Activated CD8-positive, alpha-beta memory T cell treated with anti-CD3 and anti-CD28 coated beads, Interleukin-2, amount 10 ng/mL, durations not matched to agents 7 days and 5 days (primary cell): Measurements from ENCODE around the gene TAF5L. TPM values are rescaled to one million over a fixed set of nuclear protein-coding genes. Genes with fewer than 3 reads are reported as not detected.
A peak's percentile ranks its signal among the peaks of the same experiment; 100 is the strongest.

Source experiments
- ATAC-seq: fragments of 150-1000 bp; cut with Tn5 transposase; one replicate; pipeline ENCODE4 v1.10.0; 2021; ENCODE audit warnings: moderate library complexity
- CTCF ChIA-PET: fragments of 350-600 bp; sonication (Branson Sonifier 250); formaldehyde crosslinking; loops from one replicate; lab custom pipeline; 2021; ENCODE audit warnings: antibody characterized with exemption; lab: Charles Lee
- DNase-seq: peaks from one replicate; pipeline ENCODE4 v3.0.0-alpha.2; 2020
- H3K27ac Mint-ChIP-seq: one replicate; pipeline ENCODE4 v1.8.0; 2021; ENCODE audit warnings: mild to moderate bottlenecking, mixed read lengths
- H3K27me3 Mint-ChIP-seq: one replicate; pipeline ENCODE4 v1.8.0; 2021; ENCODE audit warnings: mixed read lengths
- H3K36me3 Mint-ChIP-seq: one replicate; pipeline ENCODE4 v1.8.0; 2021; ENCODE audit warnings: mild to moderate bottlenecking, mixed read lengths
- H3K4me1 Mint-ChIP-seq: one replicate; pipeline ENCODE4 v1.8.0; 2021; ENCODE audit warnings: mixed read lengths
- H3K4me3 Mint-ChIP-seq: one replicate; pipeline ENCODE4 v1.8.0; 2021; ENCODE audit warnings: mild to moderate bottlenecking, moderate library complexity, mixed read lengths
- H3K9me3 Mint-ChIP-seq: one replicate; pipeline ENCODE4 v1.8.0; 2022; ENCODE audit warnings: low read depth, mixed read lengths
- total RNA-seq, 2 experiments: library from RNA; stranded (reverse); gene quantifications; one replicate each; pipeline ENCODE4 v1.2.3, GENCODE V29; 2021

The TAF5L gene
- 10 to 100 TPM; 24.9 to 29.7 TPM for total RNA-seq

GRCh38 chr1:229625915-229626831, at the start of gene TAF5L, which contains the start of gene URB2:
TSS of gene TAF5L (minus strand) at chr1:229626122. CDS start at chr1:229614482, 11,640 bp downstream.
TSS of gene URB2 (plus strand) at chr1:229626247. CDS start at chr1:229627634, 1,387 bp downstream.
- CTCF ChIA-PET, result interaction anchor here (0.6 to 4.0 kb wide), 2 partner anchors 13 to 68 kb away, joined by 3 to 19 read pairs; partner anchors contain the start of gene ABCB10
- H3K9me3 Mint-ChIP-seq, result no peaks in the 10 kb centered on the region
- ATAC-seq (peak; percentile 93), DNase-seq (peak; percentile 90)
- H3K27me3 Mint-ChIP-seq, result no peaks in the 10 kb centered on the region
- peaks cover 21% of the 10 kb centered on the region for H3K36me3 Mint-ChIP-seq
- H3K4me1 Mint-ChIP-seq, result peaks cover 46% of the 10 kb centered on the region
- peak within 1 kb of the TSS; percentile 96 for H3K4me3 Mint-ChIP-seq
- H3K27ac Mint-ChIP-seq, result peak within 1 kb of the TSS; percentile 95

- CTCF ChIA-PET, result no interaction called here
- no peak for DNase-seq
- no peak for ATAC-seq
Observed at GRCh38 chr1:229675396-229675795, 49.5 kb upstream of the TAF5L start.

GRCh38 chr1:229674042-229674441, 48.1 kb upstream of the TAF5L start:
- no peak overlapping the region for H3K4me3 Mint-ChIP-seq
- H3K4me1 Mint-ChIP-seq, result peaks cover 5% of the 10 kb centered on the region
- DNase-seq (no peak), ATAC-seq (no peak)
- H3K27me3 Mint-ChIP-seq, result no peaks in the 10 kb centered on the region
- H3K27ac Mint-ChIP-seq, result no peak overlapping the region
- H3K36me3 Mint-ChIP-seq, result peaks cover 2% of the 10 kb centered on the region
- CTCF ChIA-PET, result interaction anchor here (2.3 kb wide), 1 partner anchor 13 kb away, joined by 8 read pairs; no protein-coding TSS in a partner anchor
- H3K9me3 Mint-ChIP-seq, result no peaks in the 10 kb centered on the region

More at GRCh38 chr1:229675396-229675795, 49.5 kb upstream of the TAF5L start:
- Mint-ChIP-seq H3K9me3 (no peaks in the 10 kb centered on the region), H3K27ac (no peak overlapping the region), H3K36me3 (no peaks in the 10 kb centered on the region), H3K27me3 (no peaks in the 10 kb centered on the region), H3K4me1 (peaks cover 5% of the 10 kb centered on the region), H3K4me3 (no peak overlapping the region)

GRCh38 chr1:229672246-229672645, 46.3 kb upstream of the TAF5L start:
- Mint-ChIP-seq H3K4me1 (peaks cover 5% of the 10 kb centered on the region), H3K9me3 (no peaks in the 10 kb centered on the region), H3K4me3 (no peak overlapping the region), H3K27me3 (no peaks in the 10 kb centered on the region), H3K27ac (no peak overlapping the region), H3K36me3 (peaks cover 4% of the 10 kb centered on the region)
- DNase-seq (no peak), ATAC-seq (no peak)
- CTCF ChIA-PET, result interaction anchor here (0.8 to 2.3 kb wide), 3 partner anchors 11 to 14 kb away, joined by 3 to 8 read pairs (median 5); no protein-coding TSS in a partner anchor

GRCh38 chr1:229671310-229671709, 45.4 kb upstream of the TAF5L start:
- Mint-ChIP-seq H3K36me3 (peaks cover 4% of the 10 kb centered on the region), H3K4me1 (peaks cover 5% of the 10 kb centered on the region), H3K9me3 (no peaks in the 10 kb centered on the region), H3K27me3 (no peaks in the 10 kb centered on the region), H3K4me3 (no peak overlapping the region), H3K27ac (no peak overlapping the region)
- CTCF ChIA-PET, result interaction anchor here (0.6 to 1.5 kb wide), 3 partner anchors 10 to 538 kb away, joined by 3 to 5 read pairs (median 3); no protein-coding TSS in a partner anchor
- ATAC-seq, result no peak
- DNase-seq, result no peak

GRCh38 chr1:229669333-229669732, 43.4 kb upstream of the TAF5L start:
- CTCF ChIA-PET, result no interaction called here
- ATAC-seq, result no peak
- peaks cover 5% of the 10 kb centered on the region for H3K4me1 Mint-ChIP-seq
- no peaks in the 10 kb centered on the region for H3K9me3 Mint-ChIP-seq
- H3K27me3 Mint-ChIP-seq, result no peaks in the 10 kb centered on the region
- no peak overlapping the region for H3K27ac Mint-ChIP-seq
- peaks cover 4% of the 10 kb centered on the region for H3K36me3 Mint-ChIP-seq
- DNase-seq, result no peak
- H3K4me3 Mint-ChIP-seq, result no peak overlapping the region

- H3K36me3 Mint-ChIP-seq, result peaks cover 8% of the 10 kb centered on the region
- no peak overlapping the region for H3K27ac Mint-ChIP-seq
- no peak overlapping the region for H3K4me3 Mint-ChIP-seq
- ATAC-seq (no peak), DNase-seq (no peak)
- H3K9me3 Mint-ChIP-seq, result no peaks in the 10 kb centered on the region
- CTCF ChIA-PET, result no interaction called here
- no peaks in the 10 kb centered on the region for H3K4me1 Mint-ChIP-seq
- no peaks in the 10 kb centered on the region for H3K27me3 Mint-ChIP-seq
Observed at GRCh38 chr1:229666585-229666984, 40.7 kb upstream of the TAF5L start.

GRCh38 chr1:229665912-229666558, 40.1 kb upstream of the TAF5L start:
- no peaks in the 10 kb centered on the region for H3K9me3 Mint-ChIP-seq
- no peaks in the 10 kb centered on the region for H3K27me3 Mint-ChIP-seq
- no peak overlapping the region for H3K4me3 Mint-ChIP-seq
- DNase-seq (no peak), ATAC-seq (no peak)
- peaks cover 12% of the 10 kb centered on the region for H3K36me3 Mint-ChIP-seq
- CTCF ChIA-PET, result no interaction called here
- no peaks in the 10 kb centered on the region for H3K4me1 Mint-ChIP-seq
- H3K27ac Mint-ChIP-seq, result no peak overlapping the region

- Mint-ChIP-seq H3K9me3 (no peaks in the 10 kb centered on the region), H3K4me1 (no peaks in the 10 kb centered on the region), H3K27me3 (no peaks in the 10 kb centered on the region), H3K27ac (no peak overlapping the region), H3K4me3 (no peak overlapping the region), H3K36me3 (peaks cover 17% of the 10 kb centered on the region)
- CTCF ChIA-PET, result interaction anchor here (0.7 to 1.7 kb wide), 2 partner anchors 137 to 501 kb away, joined by 3 read pairs; no protein-coding TSS in a partner anchor
- DNase-seq (peak; percentile 76), ATAC-seq (peak; percentile 50)
Observed at GRCh38 chr1:229664133-229664689, 38.3 kb upstream of the TAF5L start.

- no peaks in the 10 kb centered on the region for H3K9me3 Mint-ChIP-seq
- no peak overlapping the region for H3K27ac Mint-ChIP-seq
- DNase-seq (no peak), ATAC-seq (no peak)
- H3K4me3 Mint-ChIP-seq, result no peak overlapping the region
- H3K36me3 Mint-ChIP-seq, result peaks cover 18% of the 10 kb centered on the region
- H3K4me1 Mint-ChIP-seq, result peaks cover 5% of the 10 kb centered on the region
- no peaks in the 10 kb centered on the region for H3K27me3 Mint-ChIP-seq
- CTCF ChIA-PET, result interaction anchor here (0.9 to 2.0 kb wide), 11 partner anchors 10 to 650 kb away, joined by 3 to 14 read pairs (median 6); no protein-coding TSS in a partner anchor
Observed at GRCh38 chr1:229661897-229662296, 36.0 kb upstream of the TAF5L start.

GRCh38 chr1:229661022-229661877, 35.3 kb upstream of the TAF5L start:
- no peak overlapping the region for H3K4me3 Mint-ChIP-seq
- CTCF ChIA-PET, result interaction anchor here (0.8 to 2.0 kb wide), 16 partner anchors 10 to 650 kb away, joined by 3 to 14 read pairs (median 5); no protein-coding TSS in a partner anchor
- no peaks in the 10 kb centered on the region for H3K9me3 Mint-ChIP-seq
- H3K4me1 Mint-ChIP-seq, result peaks cover 5% of the 10 kb centered on the region
- H3K27me3 Mint-ChIP-seq, result no peaks in the 10 kb centered on the region
- H3K27ac Mint-ChIP-seq, result no peak overlapping the region
- ATAC-seq (peak; percentile 78), DNase-seq (peak; percentile 75)
- H3K36me3 Mint-ChIP-seq, result peaks cover 20% of the 10 kb centered on the region
